BLaER1 treated with 17β-estradiol and CSF1 and Interleukin-3, amounts not matched to agents 10 nM and 100 nM (cell line): ENCODE data around the gene BCAS3.

Experiments used
- H3K27ac ChIP-seq, 11 experiments: shearing (Covaris generic); formaldehyde crosslinking; 2 replicates each; pipeline ENCODE4 v1.8.1; 2022
- H3K27me3 ChIP-seq, 11 experiments: shearing (Covaris generic); formaldehyde crosslinking; 2 replicates each; pipeline ENCODE4 v1.8.1; 2022
- H3K36me3 ChIP-seq, 11 experiments: shearing (Covaris generic); formaldehyde crosslinking; 2 replicates each; pipeline ENCODE4 v1.8.1; 2022
- H3K4me1 ChIP-seq, 10 experiments: shearing (Covaris generic); formaldehyde crosslinking; 2 replicates each; pipeline ENCODE4 v1.8.1; 2022
- H3K4me2 ChIP-seq, 11 experiments: shearing (Covaris generic); formaldehyde crosslinking; 2 replicates each; pipeline ENCODE4 v1.8.1; 2022
- H3K4me3 ChIP-seq, 10 experiments: shearing (Covaris generic); formaldehyde crosslinking; 2 replicates each; pipeline ENCODE4 v1.8.1; 2022
- H3K9ac ChIP-seq, 11 experiments: shearing (Covaris generic); formaldehyde crosslinking; 2 replicates each; pipeline ENCODE4 v1.8.1; 2022
- H3K9me3 ChIP-seq, 11 experiments: shearing (Covaris generic); formaldehyde crosslinking; replicated peaks in 1 of 11; 2 replicates each; pipeline ENCODE4 v1.8.1; 2022
- H4K20me1 ChIP-seq, 11 experiments: shearing (Covaris generic); formaldehyde crosslinking; 2 replicates each; pipeline ENCODE4 v1.8.1; 2022
- Cebpa-rat ChIP-seq, 11 experiments: shearing (Covaris generic); IDR thresholded peaks; 2 replicates each; pipeline ENCODE4 v1.8.1; 2022

BCAS3 gene

GRCh38 chr17:61362852-61363600 lies 685.4 kb downstream of the BCAS3 start:
- Histone ChIP-seq H3K4me2 (no peak overlapping the region), H3K4me3 (no peak overlapping the region), H3K4me1 (0 out of 20 replicates have a peak, but pooled peaks cover 0 to 3% (median 0%) of the 10 kb centered on the region in 10 experiments), H3K36me3 (no peaks in the 10 kb centered on the region), H3K27me3 (no peaks in the 10 kb centered on the region), H3K9me3 (no peaks in the 10 kb centered on the region), H3K9ac (no peak overlapping the region), H4K20me1 (no peaks in the 10 kb centered on the region; a peak in 1 of 22 replicates), H3K27ac (no peak overlapping the region)
- TF ChIP-seq Cebpa-rat (IDR thresholded peaks at IDR 0.05), result no peak

- no peak overlapping the region for H3K4me3 ChIP-seq
- 0 out of 20 replicates have a peak, but pooled peaks cover 0 to 3% (median 0%) of the 10 kb centered on the region in 10 experiments for H3K4me1 ChIP-seq
- no peak overlapping the region for H3K4me2 ChIP-seq
- H3K27ac ChIP-seq, result no peak overlapping the region
- no peak for TF ChIP-seq Cebpa-rat (IDR thresholded peaks at IDR 0.05)
- no peak overlapping the region for H3K9ac ChIP-seq
- H3K36me3 ChIP-seq, result no peaks in the 10 kb centered on the region
- H3K27me3 ChIP-seq, result no peaks in the 10 kb centered on the region
- H4K20me1 ChIP-seq, result no peaks in the 10 kb centered on the region; a peak in 1 of 22 replicates
- no peaks in the 10 kb centered on the region for H3K9me3 ChIP-seq
These were observed 686.2 kb downstream of the BCAS3 start for GRCh38 chr17:61363601-61364462.

DNA sequence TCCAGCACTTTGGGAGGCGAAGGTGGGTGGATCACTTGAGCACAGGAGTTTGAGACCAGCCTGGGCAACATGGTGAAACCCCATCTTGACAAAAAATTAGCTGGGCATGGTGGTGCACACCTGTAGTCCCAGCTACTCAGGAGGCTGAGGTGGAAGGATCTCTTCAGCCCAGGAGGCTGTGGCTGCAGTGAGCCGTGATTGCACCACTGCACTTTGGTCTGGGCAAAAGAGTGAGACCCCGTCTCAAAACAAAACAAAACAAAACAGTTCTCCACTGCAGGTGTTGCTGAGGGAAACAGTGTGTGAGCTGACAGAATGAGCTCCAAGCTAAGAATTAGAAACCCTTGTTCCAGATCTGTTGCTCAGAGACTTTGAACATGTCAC lies 686.8 kb downstream of the BCAS3 start:
- Histone ChIP-seq H3K27ac (no peak overlapping the region), H4K20me1 (no peaks in the 10 kb centered on the region), H3K4me2 (no peak overlapping the region), H3K4me1 (0 out of 20 replicates have a peak, but pooled peaks cover 0 to 3% (median 0%) of the 10 kb centered on the region in 10 experiments), H3K9ac (no peak overlapping the region), H3K36me3 (no peaks in the 10 kb centered on the region), H3K27me3 (no peaks in the 10 kb centered on the region), H3K4me3 (no peak overlapping the region), H3K9me3 (no peaks in the 10 kb centered on the region)
- no peak for TF ChIP-seq Cebpa-rat (IDR thresholded peaks at IDR 0.05)

DNA sequence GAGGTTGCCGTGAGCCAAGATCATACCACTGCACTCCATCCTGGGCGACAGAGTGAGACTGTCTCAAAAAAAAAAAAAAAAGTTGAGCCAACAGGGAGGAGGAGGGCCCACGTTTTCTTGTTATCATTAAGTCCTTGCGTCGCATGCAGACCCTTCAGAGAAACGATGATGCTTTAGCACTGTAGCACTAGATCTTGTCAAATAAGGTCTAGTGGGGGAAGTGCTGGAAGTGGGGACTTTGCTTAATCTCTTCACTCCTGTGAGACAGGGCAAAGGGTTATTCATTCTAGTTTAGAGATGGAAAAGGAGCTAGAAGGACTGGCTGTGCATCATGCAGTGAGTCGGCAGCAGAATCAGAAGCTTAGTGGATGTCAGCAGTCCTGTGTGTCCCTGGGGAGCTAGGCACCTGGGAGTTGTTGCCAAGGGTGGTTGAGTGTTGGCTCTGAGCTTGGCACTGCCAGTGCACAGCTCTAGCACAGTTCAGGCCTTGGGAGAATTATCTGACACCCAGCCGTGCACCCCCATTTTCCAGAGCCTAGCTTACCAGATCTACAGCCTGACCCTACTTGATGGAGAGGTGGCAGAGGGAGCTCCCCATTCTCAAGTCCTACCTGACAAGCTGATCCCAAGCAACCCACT lies 688.5 kb downstream of the BCAS3 start:
- Histone ChIP-seq H3K9me3 (no peaks in the 10 kb centered on the region), H3K9ac (no peak overlapping the region), H3K27ac (no peak overlapping the region), H3K4me2 (no peak overlapping the region), H3K36me3 (no peaks in the 10 kb centered on the region), H4K20me1 (no peaks in the 10 kb centered on the region), H3K4me3 (no peak overlapping the region), H3K4me1 (0 out of 20 replicates have a peak, but pooled peaks cover 0 to 3% (median 0%) of the 10 kb centered on the region in 10 experiments), H3K27me3 (no peaks in the 10 kb centered on the region)
- TF ChIP-seq Cebpa-rat (IDR thresholded peaks at IDR 0.05), result no peak

DNA sequence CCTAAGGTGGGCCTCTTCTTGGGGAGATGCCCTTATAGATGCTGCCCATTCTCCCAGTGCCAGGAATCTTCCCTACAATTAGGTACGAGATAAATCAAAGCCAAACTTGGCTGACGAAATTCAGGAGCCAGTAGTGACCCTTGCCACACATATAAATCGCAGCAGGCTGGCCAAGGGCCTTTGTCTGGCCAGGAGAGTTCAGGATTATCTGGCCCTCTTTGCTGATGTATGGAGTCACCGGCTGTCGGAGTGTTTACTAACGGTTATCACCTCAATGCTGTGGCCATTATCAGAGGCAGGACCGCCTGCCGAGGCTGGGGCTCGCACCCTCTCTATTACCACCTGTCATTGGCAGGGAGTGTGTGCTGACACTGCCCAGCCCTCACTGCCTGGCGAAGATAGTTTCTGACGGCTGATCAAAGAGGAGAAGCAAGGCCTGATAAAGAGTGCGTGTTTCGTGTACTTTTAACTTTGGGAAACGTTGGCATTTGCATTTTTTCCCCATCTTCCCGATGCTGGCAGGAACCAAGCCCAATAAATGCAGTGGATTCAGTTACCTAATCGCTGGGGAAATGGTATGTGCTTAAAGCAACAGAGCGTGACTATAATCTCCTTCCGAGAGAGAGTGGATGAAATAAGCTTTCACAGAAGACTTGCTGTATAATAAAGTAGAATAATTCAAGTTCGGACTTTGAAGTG lies 689.2 kb downstream of the BCAS3 start:
- Histone ChIP-seq H3K9ac (no peak overlapping the region), H3K27me3 (no peaks in the 10 kb centered on the region), H3K9me3 (no peaks in the 10 kb centered on the region), H3K27ac (no peak overlapping the region), H4K20me1 (peaks cover 0 to 3% (median 0%) of the 10 kb centered on the region in 11 experiments; a peak in 1 of 22 replicates), H3K36me3 (no peaks in the 10 kb centered on the region), H3K4me1 (0 out of 20 replicates have a peak, but pooled peaks cover 0 to 3% (median 0%) of the 10 kb centered on the region in 10 experiments), H3K4me2 (no peak overlapping the region), H3K4me3 (no peak overlapping the region)
- TF ChIP-seq Cebpa-rat (IDR thresholded peaks at IDR 0.05), result no peak

DNA sequence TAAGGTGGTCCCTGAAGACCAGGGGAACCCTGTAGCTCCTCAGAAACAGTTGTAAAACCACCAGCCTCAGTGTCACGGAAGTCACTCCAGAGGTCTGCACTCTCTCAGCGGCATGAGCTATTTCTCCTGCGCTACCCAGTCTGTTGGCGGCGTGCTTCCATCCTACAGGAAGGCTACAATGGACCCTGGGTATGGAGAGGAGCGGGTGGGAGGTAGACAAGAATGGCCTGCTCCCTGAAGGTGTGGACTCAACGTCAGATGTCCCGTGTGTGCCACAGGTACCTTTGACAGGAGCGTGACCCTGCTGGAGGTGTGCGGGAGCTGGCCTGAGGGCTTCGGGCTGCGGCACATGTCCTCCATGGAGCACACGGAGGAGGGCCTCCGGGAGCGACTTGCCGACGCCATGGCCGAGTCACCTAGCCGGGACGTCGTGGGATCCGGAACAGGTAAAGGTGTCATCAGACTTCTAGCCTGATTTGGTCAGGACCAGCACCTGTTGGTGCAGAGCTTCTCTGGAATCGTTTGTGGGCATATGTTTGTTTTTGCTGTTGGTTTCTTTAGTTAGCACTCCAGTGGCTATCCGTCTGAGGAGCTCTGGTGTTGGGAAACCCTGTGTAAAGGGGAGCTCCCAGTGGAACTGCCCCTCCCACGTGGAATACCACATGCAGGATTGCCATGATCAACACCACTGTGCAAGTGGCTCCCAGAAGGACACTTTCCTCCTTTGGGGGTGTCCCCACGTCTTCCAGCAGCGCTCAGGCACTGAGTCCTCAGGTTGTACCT lies 690.6 kb downstream of the BCAS3 start:
- no peaks in the 10 kb centered on the region for H3K27me3 ChIP-seq

GRCh38 chr17:61368832-61369450 lies 691.3 kb downstream of the BCAS3 start:
- Histone ChIP-seq H3K27me3 (no peaks in the 10 kb centered on the region), H3K4me1 (peaks cover 0 to 11% (median 8%) of the 10 kb centered on the region in 10 experiments; a peak in 11 of 20 replicates), H3K27ac (no peak overlapping the region), H3K9me3 (no peaks in the 10 kb centered on the region), H4K20me1 (peaks cover 0 to 4% (median 0%) of the 10 kb centered on the region in 11 experiments; a peak in 1 of 22 replicates), H3K36me3 (no peaks in the 10 kb centered on the region), H3K9ac (no peak overlapping the region), H3K4me2 (no peak overlapping the region), H3K4me3 (no peak overlapping the region)
- TF ChIP-seq Cebpa-rat (IDR thresholded peaks at IDR 0.05), result no peak

More for the DNA sequence above, 690.6 kb downstream of the BCAS3 start:
- Histone ChIP-seq H3K36me3 (no peaks in the 10 kb centered on the region), H3K9me3 (no peaks in the 10 kb centered on the region), H3K4me1 (peaks cover 0 to 4% (median 1%) of the 10 kb centered on the region in 10 experiments; a peak in 9 of 20 replicates), H3K9ac (no peak overlapping the region), H4K20me1 (peaks cover 0 to 4% (median 0%) of the 10 kb centered on the region in 11 experiments; a peak in 1 of 22 replicates), H3K27ac (no peak overlapping the region), H3K4me3 (no peak overlapping the region), H3K4me2 (no peak overlapping the region)
- TF ChIP-seq Cebpa-rat (IDR thresholded peaks at IDR 0.05), result no peak
